Measurements from ENCODE around the gene HDAC9. TPM values are rescaled to one million over a fixed set of nuclear protein-coding genes. Genes with fewer than 3 reads are reported as not detected.

HDAC9 gene
- total RNA-seq, 1 experiment from 2014 or later: 7.7 TPM

GRCh38 chr7:18780266-18780665 lies 284.7 kb downstream of the HDAC9 start:
- H4K8ac ChIP-seq (replicated peaks; ENCODE audit: insufficient read length, low read depth, low read length): no peak overlapping the region
- H3K27ac Mint-ChIP-seq: no peak overlapping the region
- no peak overlapping the region for H3K23ac ChIP-seq (ENCODE audit: insufficient read length, low read depth, low read length)
- H3K9ac ChIP-seq (ENCODE audit: extremely low read depth, insufficient read length, low read length): no peak overlapping the region
- no peaks in the 10 kb centered on the region for H3K79me2 ChIP-seq (ENCODE audit: insufficient read depth, low read length)
- H2AFZ ChIP-seq (ENCODE audit: low read length): no peak overlapping the region
- H3K18ac ChIP-seq (ENCODE audit: insufficient read length, low read depth, low read length): no peak overlapping the region
- H3K9me3 ChIP-seq (ENCODE audit: control insufficient read depth, low read depth, low read length): no peaks in the 10 kb centered on the region
- no peaks in the 10 kb centered on the region for H3K27me3 Mint-ChIP-seq (ENCODE audit: low read depth)
- no peak for TF ChIP-seq CTCF (conservative IDR thresholded peaks at IDR 0.05)
- H2BK15ac ChIP-seq (ENCODE audit: low read depth, low read length): no peak overlapping the region
- no peak overlapping the region for H2BK5ac ChIP-seq (ENCODE audit: insufficient read length, low read length)
- H3K4ac ChIP-seq (ENCODE audit: low read depth, low read length): no peak overlapping the region
- H3K27me3 ChIP-seq (ENCODE audit: insufficient read depth, low read length): no peaks in the 10 kb centered on the region
- H3K4me1 ChIP-seq (ENCODE audit: insufficient read depth, low read length): no peaks in the 10 kb centered on the region
- H3K23me2 ChIP-seq (ENCODE audit: insufficient read length, low read depth, low read length, poor library complexity, severe bottlenecking): no peaks in the 10 kb centered on the region
- H3K14ac ChIP-seq (ENCODE audit: insufficient read depth, low read length): no peak overlapping the region
- no peak overlapping the region for H2AK5ac ChIP-seq (ENCODE audit: insufficient read length, low read length)
- no peak overlapping the region for H2BK20ac ChIP-seq (ENCODE audit: low read depth, low read length, poor library complexity, severe bottlenecking)
- H3T11ph ChIP-seq (ENCODE audit: low read length): no peak overlapping the region
- H3K79me1 ChIP-seq (ENCODE audit: insufficient read depth, low read depth, low read length, poor library complexity, severe bottlenecking): no peaks in the 10 kb centered on the region
- H4K5ac ChIP-seq (ENCODE audit: insufficient read length, low read depth, low read length): no peak overlapping the region
- H4K20me1 ChIP-seq (ENCODE audit: control insufficient read depth, insufficient read depth, insufficient read length): no peaks in the 10 kb centered on the region
- no peak for DNase-seq
- H3K4me2 ChIP-seq (ENCODE audit: insufficient read depth, insufficient read length, low read length): no peak overlapping the region
- H3K27ac ChIP-seq (ENCODE audit: insufficient read length, low read depth, low read length): no peak overlapping the region
- H3K9me3 Mint-ChIP-seq: no peaks in the 10 kb centered on the region
- no peak overlapping the region for H2BK12ac ChIP-seq (ENCODE audit: insufficient read length, low read depth, low read length)
- no peak overlapping the region for H2BK120ac ChIP-seq (ENCODE audit: low read depth, low read length, poor library complexity, severe bottlenecking)
- H4K91ac ChIP-seq (ENCODE audit: insufficient read length, low read depth, low read length): no peak overlapping the region
- peaks cover 0 to 4% of the 10 kb centered on the region in 2 experiments; a peak in 2 of 4 replicates for H3K4me1 Mint-ChIP-seq
- no peaks in the 10 kb centered on the region for H3K36me3 Mint-ChIP-seq (ENCODE audit: insufficient read depth in 1 of 3, low read depth in 3 of 3)
- no peak overlapping the region for H3K4me3 Mint-ChIP-seq
- no peak overlapping the region for H3K56ac ChIP-seq (ENCODE audit: insufficient read length, low read depth, low read length)

Measured in H9 (cell line).